ENCODE results near the gene SLC1A3.
"Not testable (repeated sequence)": the region's sequence is repeated elsewhere in the genome, so short reads cannot be mapped to it uniquely, and the experiment has no call there.

SLC1A3 gene

GRCh38 chr5:36630201-36631145, 24.1 kb downstream of the SLC1A3 start:
- DNase-seq (ENCODE audit: low spot score) = no peak

- no peak for DNase-seq (ENCODE audit: low spot score)
These were observed 24.7 kb downstream of the SLC1A3 start for GRCh38 chr5:36631154-36631553.

GRCh38 chr5:36631620-36632362, 25.4 kb downstream of the SLC1A3 start:
- DNase-seq (ENCODE audit: low spot score) = no peak

GRCh38 chr5:36632363-36632664, 25.9 kb downstream of the SLC1A3 start:
- no peak for DNase-seq (ENCODE audit: low spot score)

GRCh38 chr5:36635721-36636390, 29.4 kb downstream of the SLC1A3 start:
- no peak for DNase-seq (ENCODE audit: low spot score)

- no peak for DNase-seq (ENCODE audit: low spot score)
These were observed 30.7 kb downstream of the SLC1A3 start for GRCh38 chr5:36637101-36637500.

GRCh38 chr5:36637516-36637915, 31.1 kb downstream of the SLC1A3 start:
- DNase-seq (ENCODE audit: low spot score) = no peak

GRCh38 chr5:36638056-36638455, 31.6 kb downstream of the SLC1A3 start:
- DNase-seq (ENCODE audit: low spot score) = no peak

- DNase-seq (ENCODE audit: low spot score) = no peak
These were observed 34.5 kb downstream of the SLC1A3 start for GRCh38 chr5:36640949-36641348.

GRCh38 chr5:36641431-36641830, 35.0 kb downstream of the SLC1A3 start:
- no peak for DNase-seq (ENCODE audit: low spot score)

GRCh38 chr5:36642089-36642488, 35.7 kb downstream of the SLC1A3 start:
- DNase-seq (ENCODE audit: low spot score) = no peak

- no peak for DNase-seq (ENCODE audit: low spot score)
These were observed 36.8 kb downstream of the SLC1A3 start for GRCh38 chr5:36643162-36643561.

GRCh38 chr5:36643841-36644240, 37.4 kb downstream of the SLC1A3 start:
- DNase-seq (ENCODE audit: low spot score) = not testable (repeated sequence)

GRCh38 chr5:36644727-36645126, 38.3 kb downstream of the SLC1A3 start:
- no peak for DNase-seq (ENCODE audit: low spot score)

GRCh38 chr5:36646100-36646499, 39.7 kb downstream of the SLC1A3 start:
- DNase-seq (ENCODE audit: low spot score) = no peak

- no peak for DNase-seq (ENCODE audit: low spot score)
These were observed 40.2 kb downstream of the SLC1A3 start for GRCh38 chr5:36646507-36647023.

- DNase-seq (ENCODE audit: low spot score) = no peak
These were observed 40.6 kb downstream of the SLC1A3 start for GRCh38 chr5:36647046-36647445.

GRCh38 chr5:36648426-36648825, 42.0 kb downstream of the SLC1A3 start:
- no peak for DNase-seq (ENCODE audit: low spot score)

- DNase-seq (ENCODE audit: low spot score) = no peak
These were observed 45.6 kb downstream of the SLC1A3 start for GRCh38 chr5:36651761-36652685.

GRCh38 chr5:36653044-36653705, 46.8 kb downstream of the SLC1A3 start:
- DNase-seq (ENCODE audit: low spot score) = no peak

- no peak for DNase-seq (ENCODE audit: low spot score)
These were observed 48.2 kb downstream of the SLC1A3 start for GRCh38 chr5:36654564-36654963.

Measured in kidney capillary endothelial cell (primary cell).